Astrocyte of the cerebellum (primary cell): Measurements from ENCODE around the gene ANKRD40CL.

ENCODE experiments used
- DNase-seq: peaks from one replicate; pipeline ENCODE4 v3.0.0-alpha.2; 2011; ENCODE audit warnings: low read depth
- H3K4me3 ChIP-seq: 2 replicates; pipeline ENCODE4 v1.5.1; 2011; ENCODE audit warnings: mild to moderate bottlenecking, low read depth, low read length, moderate library complexity
- in situ Hi-C: cut with HindIII; loops from 2 replicates; pipeline ENCODE4 v1.10.0; 2017; ENCODE audit warnings: low sequenced_read_pairs
- TF ChIP-seq, protein P1 (sequence below): IDR thresholded peaks from 2 replicates; pipeline ENCODE4 v1.5.1; 2012; ENCODE audit warnings: low read length, low read depth, moderate library complexity, mild to moderate bottlenecking; ENCODE audit errors: missing control alignments

ANKRD40CL gene

DNA sequence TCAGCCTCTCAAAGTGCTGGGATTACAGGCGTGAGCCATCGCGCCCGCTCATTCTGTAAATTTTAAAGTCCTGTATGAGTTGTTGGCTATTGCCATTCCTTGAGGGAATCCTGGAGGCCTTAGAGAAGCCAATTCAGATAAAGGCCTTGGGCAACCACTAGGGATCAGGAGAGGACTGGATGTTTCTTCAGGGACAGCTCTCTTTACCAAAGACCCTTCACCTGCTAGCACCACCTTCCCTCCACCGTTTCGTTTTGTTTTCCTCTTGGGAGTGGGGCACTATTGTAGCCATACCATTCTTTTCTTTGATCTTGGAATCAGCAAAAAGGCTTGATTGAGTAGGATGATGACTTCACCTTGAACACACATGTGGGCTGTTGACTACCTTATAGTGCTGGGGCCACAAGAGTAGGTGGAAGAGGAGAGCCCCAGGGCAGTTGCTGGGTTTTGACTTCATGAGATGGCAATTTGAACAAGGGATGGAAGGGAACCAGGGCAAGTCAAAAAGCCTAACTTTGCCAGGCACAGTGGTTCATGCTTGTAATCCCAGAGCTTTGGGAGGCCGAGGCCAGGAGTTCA is 7.0 kb upstream of the ANKRD40CL start:
- in situ Hi-C loops = no loop called here
- TF ChIP-seq, protein P1, sequence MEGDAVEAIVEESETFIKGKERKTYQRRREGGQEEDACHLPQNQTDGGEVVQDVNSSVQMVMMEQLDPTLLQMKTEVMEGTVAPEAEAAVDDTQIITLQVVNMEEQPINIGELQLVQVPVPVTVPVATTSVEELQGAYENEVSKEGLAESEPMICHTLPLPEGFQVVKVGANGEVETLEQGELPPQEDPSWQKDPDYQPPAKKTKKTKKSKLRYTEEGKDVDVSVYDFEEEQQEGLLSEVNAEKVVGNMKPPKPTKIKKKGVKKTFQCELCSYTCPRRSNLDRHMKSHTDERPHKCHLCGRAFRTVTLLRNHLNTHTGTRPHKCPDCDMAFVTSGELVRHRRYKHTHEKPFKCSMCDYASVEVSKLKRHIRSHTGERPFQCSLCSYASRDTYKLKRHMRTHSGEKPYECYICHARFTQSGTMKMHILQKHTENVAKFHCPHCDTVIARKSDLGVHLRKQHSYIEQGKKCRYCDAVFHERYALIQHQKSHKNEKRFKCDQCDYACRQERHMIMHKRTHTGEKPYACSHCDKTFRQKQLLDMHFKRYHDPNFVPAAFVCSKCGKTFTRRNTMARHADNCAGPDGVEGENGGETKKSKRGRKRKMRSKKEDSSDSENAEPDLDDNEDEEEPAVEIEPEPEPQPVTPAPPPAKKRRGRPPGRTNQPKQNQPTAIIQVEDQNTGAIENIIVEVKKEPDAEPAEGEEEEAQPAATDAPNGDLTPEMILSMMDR = no peak
- no peak overlapping the region for H3K4me3 ChIP-seq
- DNase-seq = no peak

GRCh38 chr17:50771991-50772785 is 4.9 kb upstream of the ANKRD40CL start:
- in situ Hi-C loops = no loop called here
- TF ChIP-seq, protein P1 = no peak
- no peak for DNase-seq
- no peak overlapping the region for H3K4me3 ChIP-seq

DNA sequence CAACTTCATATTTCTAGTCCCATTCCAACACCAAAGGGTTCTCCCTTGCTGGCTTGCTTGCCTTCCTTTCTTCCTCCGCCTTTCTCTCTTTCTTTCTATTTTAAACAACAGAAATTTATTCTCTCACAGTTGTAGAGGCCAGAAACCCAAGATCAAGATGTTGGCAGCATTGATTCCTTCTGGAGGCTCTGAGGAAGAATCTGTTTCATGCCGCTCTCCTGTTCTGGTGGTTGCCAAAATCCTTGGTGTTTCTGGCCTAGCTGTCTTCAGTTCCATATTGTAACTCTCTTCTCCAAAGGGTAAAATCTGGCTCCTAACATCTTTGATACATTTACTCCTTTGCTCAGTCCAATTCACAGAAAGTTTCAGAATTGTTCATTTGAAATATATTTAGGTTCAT is 3.0 kb upstream of the ANKRD40CL start:
- TF ChIP-seq, protein P1 = no peak
- no peak for DNase-seq
- H3K4me3 ChIP-seq = no peak overlapping the region
- in situ Hi-C loops = no loop called here

DNA sequence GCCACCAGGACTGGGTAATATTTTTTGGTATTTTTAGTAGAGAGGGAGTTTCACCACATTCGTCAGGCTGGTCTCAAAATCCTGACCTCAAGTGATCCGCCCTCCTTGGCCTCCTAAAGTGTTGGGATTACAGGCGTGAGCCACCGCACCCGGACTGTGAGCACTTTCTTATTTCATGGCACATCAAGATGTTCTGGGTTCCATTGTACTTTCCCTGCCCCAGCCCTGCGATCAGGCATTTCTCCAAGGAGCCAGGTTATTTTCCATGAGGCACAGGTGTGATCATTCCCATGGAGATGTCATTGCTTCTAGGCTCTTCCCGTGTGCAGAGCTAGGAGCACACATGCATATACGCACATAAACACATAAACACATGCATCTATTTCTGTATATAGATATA is 2.6 kb upstream of the ANKRD40CL start:
- in situ Hi-C loops = no loop called here
- TF ChIP-seq, protein P1 = no peak
- no peak overlapping the region for H3K4me3 ChIP-seq
- no peak for DNase-seq

- no peak for DNase-seq
- TF ChIP-seq, protein P1 = no peak
- in situ Hi-C loops = no loop called here
- H3K4me3 ChIP-seq = no peak overlapping the region
These were observed 1.0 kb upstream of the ANKRD40CL start for GRCh38 chr17:50768346-50768761.

DNA sequence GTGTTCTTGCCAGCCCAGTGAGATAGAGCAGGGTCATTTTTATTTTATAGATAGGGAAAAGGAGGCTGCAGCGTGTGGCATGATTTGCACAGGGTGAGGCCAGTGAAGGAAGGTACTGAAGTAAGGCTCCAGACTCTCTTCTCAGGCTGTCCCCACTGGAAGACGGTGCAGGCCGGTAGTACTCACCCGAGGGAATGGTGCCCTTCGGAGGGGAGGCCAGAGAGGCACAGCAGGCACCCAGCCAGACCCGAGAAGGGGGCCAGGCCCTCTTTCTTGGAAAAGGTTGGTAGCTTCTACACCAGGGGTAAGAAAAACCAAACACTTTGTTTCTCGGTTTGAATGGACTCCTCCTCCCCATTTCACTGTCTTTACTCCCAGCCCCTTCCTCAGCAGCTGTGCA is 288 bp downstream of the ANKRD40CL start:
- in situ Hi-C loops = no loop called here
- H3K4me3 ChIP-seq = no peak overlapping the region
- no peak for DNase-seq
- TF ChIP-seq, protein P1 = no peak
